Stomach (tissue), 9 donors: ENCODE measurements around the gene CEP164. TPM values are rescaled to one million over a fixed set of nuclear protein-coding genes. Genes with fewer than 3 reads are reported as not detected.

Experiments used
- DNase-seq, 2 donors: peaks; one replicate each; pipeline versions ENCODE4 v3.0.0 to v3.0.0-alpha.2; 2013 to 2019
- H3K27ac ChIP-seq, 5 donors: fragments of 200-600 bp in 4 of 5; sonication (generic) in 4 of 5; one replicate each; pipeline ENCODE4 v1.5.1; 2013 to 2019; ENCODE audit warnings: mild to moderate bottlenecking in 1 of 5, moderate library complexity in 1 of 5
- H3K27me3 ChIP-seq, 3 donors: fragments of 200-600 bp; sonication (generic); one replicate each; pipeline ENCODE4 v1.5.1; 2017 to 2019; ENCODE audit warnings: mixed run types in 1 of 3
- H3K36me3 ChIP-seq, 4 donors: fragments of 200-600 bp; sonication (generic); 1 replicate in 3 of 4; 2 replicates in 1 of 4; pipeline ENCODE4 v1.5.1; 2016 to 2019
- H3K4me1 ChIP-seq, 4 donors: fragments of 200-600 bp; sonication (generic); one replicate each; pipeline ENCODE4 v1.5.1; 2016 to 2019
- H3K4me3 ChIP-seq, 4 donors: fragments of 200-600 bp; sonication (generic) in 3 of 4; one replicate each; pipeline ENCODE4 v1.5.1; 2016 to 2019; ENCODE audit warnings: mild to moderate bottlenecking in 1 of 4
- H3K9me3 ChIP-seq, 4 donors: fragments of 200-600 bp; sonication (generic); one replicate each; pipeline ENCODE4 v1.5.1; 2016 to 2019
- CTCF ChIP-seq, 7 experiments: fragments of 450-650 bp in 4 of 7; fragments of 200-600 bp in 3 of 7; sonication (generic) in 3 of 7; IDR thresholded peaks; one replicate each; pipeline ENCODE4 v1.5.1; 2016 to 2019; ENCODE audit warnings: antibody characterized with exemption in 7 of 7, control low read depth in 2 of 7, mild to moderate bottlenecking in 1 of 7
- EP300 ChIP-seq: sonication (generic); formaldehyde crosslinking; IDR thresholded peaks from one replicate; pipeline ENCODE4 v1.6.1; 2017; ENCODE audit warnings: antibody characterized with exemption
- POLR2A ChIP-seq, 4 donors: fragments of 450-650 bp; IDR thresholded peaks; one replicate each; pipeline ENCODE4 v1.6.1; 2016; ENCODE audit warnings: antibody characterized with exemption in 4 of 4, control low read depth in 2 of 4, mild to moderate bottlenecking in 1 of 4, moderate library complexity in 1 of 4
- POLR2AphosphoS5 ChIP-seq, 3 donors: sonication (generic); formaldehyde crosslinking; IDR thresholded peaks; one replicate each; pipeline ENCODE4 v1.6.1; 2016; ENCODE audit warnings: antibody characterized with exemption in 3 of 3
- WGBS, 5 donors: extraction: QIAGEN DNeasy Blood & Tissue Kit in 3 of 5; methylation state at CpG; one replicate each; pipeline versions ENCODE4 v1.1.5 to v1.1.7; 2013 to 2018; 5-methylcytosine and 5-hydroxymethylcytosine counted together
- intact Hi-C: fragments of 100-400 bp; cut with DNase I; formaldehyde crosslinking; loops from one replicate; pipeline ENCODE4 v1.15.1; 2023; ENCODE audit warnings: low total_unique reads
- polyA plus RNA-seq, 3 donors: library from polyadenylated mRNA; stranded (reverse); fragments of 200-250 nt; gene quantifications; one replicate each; pipeline ENCODE4 v1.2.3, GENCODE V29; 2013
- total RNA-seq, 5 donors: library from RNA; depleted of rRNA; stranded (reverse); fragments of >200 nt; gene quantifications; one replicate each; pipeline versions ENCODE4 v1.1.0 to v1.2.3, GENCODE V29; 2014 to 2016
- donor health status: healthy with polysubstance abuse.
- donor health status: Bipolar disorder and iron deficiency.
- donor health status: healthy.

The CEP164 gene
- total and polyA plus RNA-seq, 8 donors, result 9.5 to 40.9 (median 16.9) TPM

GRCh38 chr11:117459123-117459978 lies 131.7 kb downstream of the CEP164 start:
- Histone ChIP-seq H3K9me3 (peaks cover 0 to 9% (median 3%) of the 10 kb centered on the region in 4 donors), H3K4me3 (no peak overlapping the region), H3K27ac (no peak overlapping the region), H3K27me3 (peaks cover 0 to 14% (median 0%) of the 10 kb centered on the region in 3 donors), H3K4me1 (no peaks in the 10 kb centered on the region), H3K36me3 (peaks cover 0 to 27% (median 0%) of the 10 kb centered on the region in 4 donors)
- TF ChIP-seq POLR2A (IDR thresholded peaks at IDR 0.05) (no peak), EP300 (no peak), POLR2AphosphoS5 (IDR thresholded peaks at IDR 0.05) (no peak), CTCF (IDR thresholded peaks at IDR 0.05) (no peak)
- WGBS, 5 donors, result 77 to 82% (median 81%) methylated on average over 15 to 16 of the region's 16 CpGs
- intact Hi-C loops, result no loop called here
- DNase-seq, result no peak

- peaks cover 0 to 14% (median 0%) of the 10 kb centered on the region in 3 donors for H3K27me3 ChIP-seq
- intact Hi-C loops, result no loop called here
- TF ChIP-seq POLR2A (IDR thresholded peaks at IDR 0.05) (no peak), EP300 (no peak)
- no peak overlapping the region for H3K4me3 ChIP-seq
- DNase-seq, result no peak
- H3K9me3 ChIP-seq, result peaks cover 0 to 3% (median 1%) of the 10 kb centered on the region in 4 donors
- 73 to 89% (median 77%) methylated on average over 5 of the region's 5 CpGs for WGBS, 5 donors
- H3K27ac ChIP-seq, result no peak overlapping the region
- peaks cover 0 to 27% (median 0%) of the 10 kb centered on the region in 4 donors for H3K36me3 ChIP-seq
- H3K4me1 ChIP-seq, result no peaks in the 10 kb centered on the region
These were observed 132.3 kb downstream of the CEP164 start for GRCh38 chr11:117459979-117460300.

- intact Hi-C loops, result no loop called here
- no peak for DNase-seq
- Histone ChIP-seq H3K27ac (no peak overlapping the region), H3K9me3 (no peaks in the 10 kb centered on the region), H3K27me3 (peaks cover 0 to 14% (median 0%) of the 10 kb centered on the region in 3 donors), H3K4me3 (no peak overlapping the region), H3K36me3 (peaks cover 0 to 24% (median 0%) of the 10 kb centered on the region in 4 donors), H3K4me1 (no peaks in the 10 kb centered on the region)
- 76 to 90% (median 88%) methylated on average over 8 to 16 of the region's 16 CpGs for WGBS, 5 donors
- TF ChIP-seq POLR2A (IDR thresholded peaks at IDR 0.05) (no peak), POLR2AphosphoS5 (IDR thresholded peaks at IDR 0.05) (no peak), EP300 (no peak), CTCF (IDR thresholded peaks at IDR 0.05) (no peak)
These were observed 133.9 kb downstream of the CEP164 start for GRCh38 chr11:117461396-117462182.

- intact Hi-C loops, result no loop called here
- Histone ChIP-seq H3K27me3 (peaks cover 0 to 14% (median 0%) of the 10 kb centered on the region in 3 donors), H3K4me1 (no peaks in the 10 kb centered on the region), H3K27ac (no peak overlapping the region), H3K9me3 (no peaks in the 10 kb centered on the region), H3K4me3 (no peak overlapping the region), H3K36me3 (peaks cover 0 to 24% (median 0%) of the 10 kb centered on the region in 4 donors)
- DNase-seq, result no peak
- WGBS, 5 donors, result 80 to 91% (median 83%) methylated on average over 18 of the region's 18 CpGs
- TF ChIP-seq POLR2AphosphoS5 (IDR thresholded peaks at IDR 0.05) (no peak), EP300 (no peak), POLR2A (IDR thresholded peaks at IDR 0.05) (no peak), CTCF (IDR thresholded peaks at IDR 0.05) (no peak)
These were observed 134.7 kb downstream of the CEP164 start for GRCh38 chr11:117462183-117462863.
